PFSK-1 (cell line): ENCODE results near the gene KCNQ2.

ENCODE experiments used
- POLR2AphosphoS5 ChIP-seq: IDR thresholded peaks from 2 replicates; pipeline ENCODE4 v1.6.1; 2012; ENCODE audit warnings: low read depth, mild to moderate bottlenecking, control low read depth, low read length, moderate library complexity
- REST ChIP-seq, 2 experiments: IDR thresholded peaks; 2 replicates each; pipeline versions ENCODE4 v1.6.1 to v1.8.0; 2011 to 2012; ENCODE audit warnings: low read depth in 2 of 2, low read length in 2 of 2, control low read depth in 1 of 2, inconsistent platforms in 1 of 2, mild to moderate bottlenecking in 1 of 2, moderate library complexity in 1 of 2; ENCODE audit not compliant: insufficient read depth in 1 of 2
- SIN3A ChIP-seq: IDR thresholded peaks from 2 replicates; pipeline ENCODE4 v1.6.1; 2012; ENCODE audit warnings: mild to moderate bottlenecking, low read length, moderate library complexity, borderline replicate concordance; ENCODE audit not compliant: insufficient read depth
- TAF1 ChIP-seq: IDR thresholded peaks from 2 replicates; pipeline ENCODE4 v1.6.1; 2012; ENCODE audit warnings: low read length, control low read depth, borderline replicate concordance; ENCODE audit not compliant: insufficient read depth

GRCh38 chr20:63352811-63353221 lies 119.6 kb downstream of the KCNQ2 start:
- TF ChIP-seq TAF1: no peak
- no peak for TF ChIP-seq POLR2AphosphoS5
- no peak for TF ChIP-seq REST (IDR thresholded peaks at IDR 0.05; ENCODE audit: insufficient read depth in 1 of 2, low read depth in 2 of 2, low read length in 2 of 2)
- no peak for TF ChIP-seq SIN3A
